Vagina (tissue), 2 donors: ENCODE data around the gene NRL.
"Not testable (repeated sequence)": the region's sequence is repeated elsewhere in the genome, so short reads cannot be mapped to it uniquely, and the experiment has no call there.

Experiments
- CTCF ChIP-seq, 3 experiments: fragments of 450-650 bp in 2 of 3; fragments of 200-600 bp in 1 of 3; sonication (generic) in 1 of 3; IDR thresholded peaks; one replicate each; pipeline ENCODE4 v1.5.1; 2017 to 2019; ENCODE audit warnings: antibody characterized with exemption in 3 of 3, mild to moderate bottlenecking in 2 of 3, moderate library complexity in 2 of 3
- POLR2A ChIP-seq, 2 donors: fragments of 450-650 bp; IDR thresholded peaks; one replicate each; pipeline ENCODE4 v1.6.1; 2017; ENCODE audit warnings: antibody characterized with exemption in 2 of 2, mild to moderate bottlenecking in 2 of 2, moderate library complexity in 2 of 2
- POLR2AphosphoS5 ChIP-seq, 2 donors: sonication (generic); formaldehyde crosslinking; IDR thresholded peaks; one replicate each; pipeline ENCODE4 v1.9.0; 2017; ENCODE audit warnings: antibody characterized with exemption in 2 of 2, mild to moderate bottlenecking in 2 of 2, low read depth in 1 of 2; ENCODE audit not compliant: insufficient read depth in 1 of 2

- TF ChIP-seq CTCF (IDR thresholded peaks at IDR 0.05); POLR2AphosphoS5 (IDR thresholded peaks at IDR 0.05; ENCODE audit: insufficient read depth in 1 of 2, low read depth in 1 of 2); POLR2A (IDR thresholded peaks at IDR 0.05): not testable (repeated sequence)
Measured at GRCh38 chr14:24031331-24031730, 83.4 kb downstream of the NRL start.
